HepG2 (cell line): ENCODE data around the gene C11orf16. TPM values are rescaled to one million over a fixed set of nuclear protein-coding genes. Genes with fewer than 3 reads are reported as not detected.
"Not testable (repeated sequence)": the region's sequence is repeated elsewhere in the genome, so short reads cannot be mapped to it uniquely, and the experiment has no call there.

Experiments used
- ATAC-seq: fragments of 200-7000 bp; cut with Tn5 transposase; 3 replicates; pipeline ENCODE4 v1.9.1; 2020; ENCODE audit warnings: mild to moderate bottlenecking, moderate library complexity
- BruUV-seq: library from RNA; stranded (reverse); fragments of 400-500 nt; replicated peaks from 2 replicates; lab custom pipeline; 2021; lab: Mats Ljungman, UMichigan
- CTCF ChIA-PET: fragments of 300-600 bp; formaldehyde crosslinking; extraction: SDS; loops from one replicate; lab custom pipeline; 2021; ENCODE audit warnings: low total read pairs, inconsistent platforms, low intra/inter-chr PET ratio; lab: Yijun Ruan, JAX
- POLR2A ChIA-PET: fragments of 350-600 bp; sonication (Branson Sonifier 250); formaldehyde crosslinking; loops from one replicate; lab custom pipeline; 2020; ENCODE audit warnings: antibody characterized with exemption, inconsistent platforms; lab: Yijun Ruan, JAX
- DNase-seq: peaks from one replicate; pipeline ENCODE4 v3.0.0-alpha.2; 2015; ENCODE audit warnings: low spot score
- FAIRE-seq: peaks from 3 replicates; lab custom pipeline; 2011; peaks lifted over from hg19 to GRCh38; lab: Jason Lieb, UNC
- H2AFZ ChIP-seq: one replicate; pipeline ENCODE4 v1.6.1; 2011; ENCODE audit warnings: low read length, inconsistent platforms
- H3K27ac ChIP-seq: fragments of 300-600 bp; 3 replicates; pipeline ENCODE4 v1.8.0; 2011; ENCODE audit warnings: mixed run types, mild to moderate bottlenecking, mixed read lengths, low read length, inconsistent platforms; ENCODE audit not compliant: insufficient read depth; ENCODE audit errors: extremely low read length
- H3K27me3 ChIP-seq, 2 experiments: fragments of 200-600 bp in 1 of 2; 2 replicates in 1 of 2; 3 replicates in 1 of 2; pipeline versions ENCODE4 v1.6.0 to v1.8.0; 2011; ENCODE audit warnings: low read length in 2 of 2, mild to moderate bottlenecking in 2 of 2, moderate library complexity in 2 of 2, inconsistent platforms in 1 of 2; ENCODE audit not compliant: insufficient read depth in 2 of 2, control insufficient read depth in 1 of 2
- H3K36me3 ChIP-seq, 2 experiments: fragments of 200-600 bp in 1 of 2; replicated peaks in 1 of 2; 2 replicates in 1 of 2; 3 replicates in 1 of 2; pipeline versions ENCODE4 v1.5.1 to v1.8.0; 2011; ENCODE audit warnings: low read length in 2 of 2, inconsistent platforms in 1 of 2; ENCODE audit not compliant: insufficient read depth in 2 of 2, control insufficient read depth in 1 of 2
- H3K4me1 ChIP-seq: 2 replicates; pipeline ENCODE4 v1.5.1; 2012; ENCODE audit warnings: low read length, inconsistent platforms; ENCODE audit not compliant: insufficient read depth
- H3K4me2 ChIP-seq: 2 replicates; pipeline ENCODE4 v1.6.0; 2011; ENCODE audit warnings: low read depth, low read length, inconsistent platforms
- H3K4me3 ChIP-seq, 3 experiments: fragments of 200-600 bp in 1 of 3; sonication (generic), shearing (Covaris generic) in 1 of 3; replicated peaks in 1 of 3; 2 replicates each; pipeline ENCODE4 v1.5.1; 2011 to 2016; ENCODE audit warnings: low read length in 3 of 3, inconsistent platforms in 2 of 3, low read depth in 2 of 3, mild to moderate bottlenecking in 2 of 3, control low read depth in 1 of 3, mixed read lengths in 1 of 3; ENCODE audit not compliant: insufficient read depth in 1 of 3
- H3K79me2 ChIP-seq: one replicate; pipeline ENCODE4 v1.6.1; 2011; ENCODE audit warnings: low read length, inconsistent platforms; ENCODE audit not compliant: insufficient read depth
- H3K9ac ChIP-seq: 2 replicates; pipeline ENCODE4 v1.6.0; 2011; ENCODE audit warnings: mild to moderate bottlenecking, low read depth, low read length, inconsistent platforms; ENCODE audit not compliant: insufficient read depth
- H3K9me3 ChIP-seq: 2 replicates; pipeline ENCODE4 v1.5.1; 2012; ENCODE audit warnings: mild to moderate bottlenecking, low read length
- H4K20me1 ChIP-seq: 2 replicates; pipeline ENCODE4 v1.6.0; 2011; ENCODE audit warnings: inconsistent platforms, mild to moderate bottlenecking, low read length, moderate library complexity; ENCODE audit not compliant: insufficient read depth
- CAMTA2 ChIP-seq: sonication (generic); formaldehyde crosslinking; IDR thresholded peaks from 2 replicates; pipeline ENCODE4 v1.4.0; 2020; ENCODE audit warnings: mild to moderate bottlenecking, missing genetic modification reagents, borderline replicate concordance
- HMGXB4 ChIP-seq, 2 experiments: sonication (generic) in 1 of 2; formaldehyde crosslinking in 1 of 2; IDR thresholded peaks; 2 replicates each; pipeline versions ENCODE4 v1.4.0 to v1.6.1; 2018 to 2020; ENCODE audit warnings: missing genetic modification reagents in 2 of 2, borderline replicate concordance in 1 of 2, low read depth in 1 of 2, mild to moderate bottlenecking in 1 of 2, missing biosample characterization in 1 of 2
- PHF5A ChIP-seq: IDR thresholded peaks from one replicate; pipeline ENCODE4 v1.6.1; 2018; ENCODE audit warnings: low read depth, missing genetic modification reagents; ENCODE audit not compliant: unreplicated experiment
- SAFB2 ChIP-seq: sonication (generic); formaldehyde crosslinking; IDR thresholded peaks from 2 replicates; pipeline ENCODE4 v1.5.1; 2020; ENCODE audit warnings: missing genetic modification reagents, low read depth, mild to moderate bottlenecking, borderline replicate concordance
- TBX3 ChIP-seq: fragments of 450-650 bp; IDR thresholded peaks from 2 replicates; pipeline ENCODE4 v1.6.1; 2017; ENCODE audit warnings: antibody characterized with exemption, mild to moderate bottlenecking, inconsistent platforms, borderline replicate concordance
- ZBTB20 ChIP-seq: sonication (generic); formaldehyde crosslinking; IDR thresholded peaks from 2 replicates; pipeline ENCODE4 v1.8.1; 2023; ENCODE audit warnings: missing genetic modification reagents, low read depth, mild to moderate bottlenecking, borderline replicate concordance
- ZFP91 ChIP-seq: sonication (generic); formaldehyde crosslinking; IDR thresholded peaks from 2 replicates; pipeline ENCODE4 v1.9.0; 2022; ENCODE audit warnings: missing genetic modification reagents, mild to moderate bottlenecking, borderline replicate concordance
- ZNF333 ChIP-seq: sonication (generic); formaldehyde crosslinking; IDR thresholded peaks from 2 replicates; pipeline ENCODE4 v1.4.0; 2020; ENCODE audit warnings: mild to moderate bottlenecking, missing genetic modification reagents, borderline replicate concordance
- ZNF879 ChIP-seq: sonication (generic); formaldehyde crosslinking; IDR thresholded peaks from 2 replicates; pipeline ENCODE4 v1.8.1; 2023; ENCODE audit warnings: missing genetic modification reagents
- WGBS: methylation state at CpG from one replicate; pipeline ENCODE4 v1.1.6; 2017; ENCODE audit warnings: low lambda C conversion rate; 5-methylcytosine and 5-hydroxymethylcytosine counted together
- in situ Hi-C: cut with HindIII; loops from 2 replicates; pipeline ENCODE4 v1.10.0; 2017; ENCODE audit warnings: low pct_unique_long_range_greater_than_20kb; ENCODE audit not compliant: extremely low pct_ligation_motif_present
- intact Hi-C: fragments of 100-400 bp; cut with micrococcal nuclease; formaldehyde crosslinking; loops from one replicate; pipeline ENCODE4 v1.10.0; 2022; ENCODE audit not compliant: unreplicated experiment
- polyA plus RNA-seq, 8 experiments: library from polyadenylated mRNA; depleted of rRNA in 3 of 8; stranded (reverse) in 7 of 8; unstranded in 1 of 8; fragments of >200 nt; fragmentation: Illumina TruSeq in 4 of 8; extraction: Trizol in 4 of 8; gene quantifications; 2 replicates each; pipeline versions ENCODE4 v1.2.1 to v1.2.3, GENCODE V29; 2011 to 2016; ENCODE audit warnings: low read depth in 4 of 8, missing spikeins in 1 of 8, mixed read lengths in 1 of 8; ENCODE audit not compliant: insufficient read depth in 1 of 8
- total RNA-seq, 5 experiments: library from RNA; depleted of rRNA; stranded (reverse); fragments of >200 nt; fragmentation: Illumina TruSeq; extraction: Trizol; gene quantifications; 2 replicates each; pipeline ENCODE4 v1.2.3, GENCODE V29; 2016; ENCODE audit warnings: low read depth in 1 of 5

The C11orf16 gene
- total and polyA plus RNA-seq, 2 of the 13 experiments (the other 11 are each of a cell fraction or from before 2014, with no cell fraction given): not detected

GRCh38 chr11:8937659-8938058 lies 4.9 kb upstream of the C11orf16 start (continued):
- TF ChIP-seq HMGXB4 (CRISPR knock-in tag; IDR thresholded peaks at IDR 0.05; ENCODE audit: borderline replicate concordance in 1 of 2, low read depth in 1 of 2): no peak
- no peak for TF ChIP-seq ZNF333 (CRISPR knock-in tag)
- TF ChIP-seq CAMTA2 (CRISPR knock-in tag): no peak
- no peak for TF ChIP-seq PHF5A (CRISPR knock-in tag)
- no peak for TF ChIP-seq ZFP91 (CRISPR knock-in tag)
- no peak for TF ChIP-seq ZNF879
- TF ChIP-seq, all 625 proteins: peak for 0

DNA sequence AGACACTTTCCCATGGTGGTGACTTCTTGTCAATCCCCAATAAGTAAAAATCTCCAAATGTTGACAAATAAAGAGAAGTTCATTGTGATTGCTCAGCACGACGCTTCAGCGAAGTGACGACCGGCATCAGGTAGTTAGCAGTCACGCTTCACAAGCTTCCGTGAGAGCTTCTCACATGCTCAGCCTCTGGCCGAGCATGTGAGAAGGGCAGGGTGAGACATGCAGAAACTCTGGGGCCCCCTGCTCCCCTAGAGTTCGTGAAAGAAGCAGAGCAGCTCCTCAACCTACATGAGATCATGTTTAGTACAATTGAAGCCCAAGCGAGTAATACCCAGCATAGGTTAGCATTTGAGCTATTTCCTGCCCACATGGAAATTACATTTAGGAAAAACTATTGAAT lies 4.4 kb upstream of the C11orf16 start:
- no peak for TF ChIP-seq ZBTB20 (CRISPR knock-in tag)
- TF ChIP-seq TBX3: no peak
- TF ChIP-seq SAFB2 (CRISPR knock-in tag): no peak
- ChIA-PET POLR2A (interaction anchor here (1.5 kb wide), 1 partner anchor 26 kb away, joined by 3 read pairs; the partner anchor contains the start of gene AKIP1), CTCF (no interaction called here)
- FAIRE-seq: no peak
- Histone ChIP-seq H3K9me3 (no peaks in the 10 kb centered on the region), H3K36me3 (no peaks in the 10 kb centered on the region), H3K9ac (no peak overlapping the region), H3K4me1 (peaks cover 7% of the 10 kb centered on the region), H3K27ac (no peak overlapping the region), H4K20me1 (no peaks in the 10 kb centered on the region), H3K27me3 (no peaks in the 10 kb centered on the region), H3K4me3 (no peak overlapping the region), H3K79me2 (no peaks in the 10 kb centered on the region), H2AFZ (no peak overlapping the region), H3K4me2 (no peak overlapping the region)
- ATAC-seq: no peak
- no TSS peak for BruUV-seq
- in situ Hi-C loops: no loop called here
- intact Hi-C loops: no loop called here
- WGBS: 87% methylated on average over 10 of the region's 10 CpGs
- DNase-seq: no peak

- H3K4me2 ChIP-seq, H2AFZ ChIP-seq, H3K27me3 ChIP-seq, H3K4me3 ChIP-seq, H3K9ac ChIP-seq, H3K27ac ChIP-seq, ATAC-seq, intact Hi-C loops, H3K79me2 ChIP-seq, H4K20me1 ChIP-seq, FAIRE-seq, DNase-seq, H3K36me3 ChIP-seq, H3K9me3 ChIP-seq, in situ Hi-C loops, BruUV-seq, H3K4me1 ChIP-seq: not testable (repeated sequence)
- ChIA-PET POLR2A (interaction anchor here (0.9 kb wide), 1 partner anchor 10 kb away, joined by 3 read pairs; no protein-coding TSS in a partner anchor), CTCF (interaction anchor here (0.7 kb wide), 1 partner anchor 24 kb away, joined by 3 read pairs; no protein-coding TSS in a partner anchor)
- WGBS: 81% methylated on average over 2 of the region's 2 CpGs
These were observed 3.0 kb upstream of the C11orf16 start for GRCh38 chr11:8935789-8936188.
